Measurements from ENCODE around the gene HMCES. TPM values are rescaled to one million over a fixed set of nuclear protein-coding genes. Genes with fewer than 3 reads are reported as not detected.

Gene HMCES
- total and polyA plus RNA-seq, 2 of the 13 experiments (the other 11 are each of a cell fraction or from before 2014, with no cell fraction given) = 16.1 to 37.5 TPM

GRCh38 chr3:129249284-129250065 lies 29.2 kb upstream of the HMCES start, which contains the start of gene COPG1 (continued):
- no peak for TF ChIP-seq HMGA1 (CRISPR knock-in tag; conservative IDR thresholded peaks at IDR 0.05)
- peak; percentile 74; the same call in 1 of the 2 replicates for TF ChIP-seq KDM5A (IDR thresholded peaks at IDR 0.05; ENCODE audit: borderline replicate concordance, low read length)
- peak; percentile 54 for TF ChIP-seq CREM (IDR thresholded peaks at IDR 0.05)
- TF ChIP-seq CREM (CRISPR knock-in tag; IDR thresholded peaks at IDR 0.05) = no peak
- no peak; the same call in 1 of the 2 replicates for TF ChIP-seq TEAD2 (CRISPR knock-in tag; IDR thresholded peaks at IDR 0.05)
- TF ChIP-seq RFX3 (CRISPR knock-in tag; IDR thresholded peaks at IDR 0.05) = no peak
- peak; percentile 67; the same call in 1 of the 2 replicates for TF ChIP-seq ZNF574 (CRISPR knock-in tag; IDR thresholded peaks at IDR 0.05)
- no peak for TF ChIP-seq MYNN (CRISPR knock-in tag; IDR thresholded peaks at IDR 0.05; ENCODE audit: low read depth)
- no peak for TF ChIP-seq ZBTB3 (CRISPR knock-in tag; IDR thresholded peaks at IDR 0.05; ENCODE audit: borderline replicate concordance, low read depth)
- no peak for TF ChIP-seq ZNF296 (CRISPR knock-in tag; conservative IDR thresholded peaks at IDR 0.05)
- TF ChIP-seq HNRNPUL1 (IDR thresholded peaks at IDR 0.05; ENCODE audit: low read depth, low read length) = no peak
- TF ChIP-seq MLXIP (CRISPR knock-in tag; IDR thresholded peaks at IDR 0.05; ENCODE audit: borderline replicate concordance) = no peak
- TF ChIP-seq GPN1 (CRISPR knock-in tag; IDR thresholded peaks at IDR 0.05; ENCODE audit: borderline replicate concordance) = no peak
- TF ChIP-seq ZBTB40 (IDR thresholded peaks at IDR 0.05) = no peak
- TF ChIP-seq ZBTB40 (CRISPR knock-in tag; IDR thresholded peaks at IDR 0.05) = no peak
